GM11168 (cell line): ENCODE data around the gene SAMHD1.

Experiments
- in situ Hi-C: fragments of 300-500 bp; cut with MboI; formaldehyde crosslinking; loops from one replicate; pipeline ENCODE4 v1.12.0; 2022; ENCODE audit warnings: low sequenced_read_pairs; ENCODE audit not compliant: unreplicated experiment

The SAMHD1 gene

GRCh38 chr20:36876473-36876833 lies 75.1 kb downstream of the SAMHD1 start:
- in situ Hi-C loops = loop anchor here (25.0 kb wide), 1 partner anchor 264 kb away; the partner anchor contains the start of gene RAB5IF

- in situ Hi-C loops = loop anchor here (25.0 kb wide), 1 partner anchor 264 kb away; the partner anchor contains the start of gene RAB5IF
Observed at GRCh38 chr20:36875702-36876472, 75.6 kb downstream of the SAMHD1 start, which contains the start of gene TLDC2. Gene TLDC2 (plus strand): TSS chr20:36876138. CDS start chr20:36876175, 37 bp downstream.

GRCh38 chr20:36875093-36875492 lies 76.4 kb downstream of the SAMHD1 start:
- in situ Hi-C loops = loop anchor here (25.0 kb wide), 1 partner anchor 263 kb away; the partner anchor contains the start of gene RAB5IF

GRCh38 chr20:36873498-36874189 lies 77.9 kb downstream of the SAMHD1 start:
- in situ Hi-C loops = no loop called here

- in situ Hi-C loops = no loop called here
Observed at GRCh38 chr20:36872852-36873251, 78.7 kb downstream of the SAMHD1 start.

- in situ Hi-C loops = no loop called here
Observed at GRCh38 chr20:36871640-36872570, 79.6 kb downstream of the SAMHD1 start.

- in situ Hi-C loops = no loop called here
Observed at GRCh38 chr20:36866681-36867495, 84.6 kb downstream of the SAMHD1 start.

- in situ Hi-C loops = no loop called here
Observed at GRCh38 chr20:36866164-36866563, 85.3 kb downstream of the SAMHD1 start.

- in situ Hi-C loops = no loop called here
Observed at GRCh38 chr20:36865861-36866149, 85.7 kb downstream of the SAMHD1 start.

GRCh38 chr20:36865076-36865860 lies 86.2 kb downstream of the SAMHD1 start:
- in situ Hi-C loops = no loop called here

- in situ Hi-C loops = no loop called here
Observed at GRCh38 chr20:36862857-36863668, 88.4 kb downstream of the SAMHD1 start.

GRCh38 chr20:36861875-36862801 lies 89.4 kb downstream of the SAMHD1 start:
- in situ Hi-C loops = no loop called here

GRCh38 chr20:36861625-36861874 lies 90.0 kb downstream of the SAMHD1 start:
- in situ Hi-C loops = no loop called here

- in situ Hi-C loops = no loop called here
Observed at GRCh38 chr20:36860811-36861624, 90.5 kb downstream of the SAMHD1 start.

- in situ Hi-C loops = no loop called here
Observed at GRCh38 chr20:36860339-36860738, 91.2 kb downstream of the SAMHD1 start.

- in situ Hi-C loops = no loop called here
Observed at GRCh38 chr20:36859700-36860330, 91.7 kb downstream of the SAMHD1 start.
